ENCODE results near the gene ZNF415.
"Not testable (repeated sequence)": the region's sequence is repeated elsewhere in the genome, so short reads cannot be mapped to it uniquely, and the experiment has no call there.

ZNF415 gene

GRCh38 chr19:53102206-53102755 lies 30.4 kb downstream of the ZNF415 start:
- no peak for DNase-seq

GRCh38 chr19:53101518-53101917 lies 31.2 kb downstream of the ZNF415 start:
- peak; percentile 15 for DNase-seq

GRCh38 chr19:53098570-53098969 lies 34.1 kb downstream of the ZNF415 start:
- DNase-seq: not testable (repeated sequence)

- DNase-seq: not testable (repeated sequence)
Measured at GRCh38 chr19:53096982-53097690, 35.6 kb downstream of the ZNF415 start.

- not testable (repeated sequence) for DNase-seq
Measured at GRCh38 chr19:53096579-53096978, 36.1 kb downstream of the ZNF415 start.

- no peak for DNase-seq
Measured at GRCh38 chr19:53094754-53095575, 37.7 kb downstream of the ZNF415 start.

- DNase-seq: no peak
Measured at GRCh38 chr19:53092723-53093122, 40.0 kb downstream of the ZNF415 start.

GRCh38 chr19:53091413-53092254 lies 41.1 kb downstream of the ZNF415 start:
- no peak for DNase-seq

- DNase-seq: no peak
Measured at GRCh38 chr19:53088091-53088490, 44.6 kb downstream of the ZNF415 start.

GRCh38 chr19:53086949-53087348 lies 45.8 kb downstream of the ZNF415 start:
- no peak for DNase-seq

GRCh38 chr19:53085496-53085895 lies 47.2 kb downstream of the ZNF415 start:
- no peak for DNase-seq

GRCh38 chr19:53082929-53083328 lies 49.8 kb downstream of the ZNF415 start:
- no peak for DNase-seq

- DNase-seq: no peak
Measured at GRCh38 chr19:53079313-53079924, 53.3 kb downstream of the ZNF415 start.

- no peak for DNase-seq
Measured at GRCh38 chr19:53078668-53079067, 54.0 kb downstream of the ZNF415 start.

GRCh38 chr19:53076984-53077383 lies 55.7 kb downstream of the ZNF415 start:
- DNase-seq: no peak

- DNase-seq: no peak
Measured at GRCh38 chr19:53068834-53069233, 63.9 kb downstream of the ZNF415 start.

- no peak for DNase-seq
Measured at GRCh38 chr19:53068199-53068598, 64.5 kb downstream of the ZNF415 start.

- DNase-seq: peak; percentile 2
Measured at GRCh38 chr19:53057904-53058580, 74.7 kb downstream of the ZNF415 start.

Measured in activated CD4-positive, alpha-beta T cell treated with anti-CD3 and anti-CD28 coated beads, Interleukin-10, Interleukin-2, amounts not matched to agents 100 ng/mL and 50 ng/mL, durations not matched to agents 16 hours and 8 hours (primary cell).